ENCODE measurements around the gene GPC6.

Gene GPC6

GRCh38 chr13:93736909-93737308, 510.3 kb downstream of the GPC6 start:
- TF ChIP-seq, protein P1, sequence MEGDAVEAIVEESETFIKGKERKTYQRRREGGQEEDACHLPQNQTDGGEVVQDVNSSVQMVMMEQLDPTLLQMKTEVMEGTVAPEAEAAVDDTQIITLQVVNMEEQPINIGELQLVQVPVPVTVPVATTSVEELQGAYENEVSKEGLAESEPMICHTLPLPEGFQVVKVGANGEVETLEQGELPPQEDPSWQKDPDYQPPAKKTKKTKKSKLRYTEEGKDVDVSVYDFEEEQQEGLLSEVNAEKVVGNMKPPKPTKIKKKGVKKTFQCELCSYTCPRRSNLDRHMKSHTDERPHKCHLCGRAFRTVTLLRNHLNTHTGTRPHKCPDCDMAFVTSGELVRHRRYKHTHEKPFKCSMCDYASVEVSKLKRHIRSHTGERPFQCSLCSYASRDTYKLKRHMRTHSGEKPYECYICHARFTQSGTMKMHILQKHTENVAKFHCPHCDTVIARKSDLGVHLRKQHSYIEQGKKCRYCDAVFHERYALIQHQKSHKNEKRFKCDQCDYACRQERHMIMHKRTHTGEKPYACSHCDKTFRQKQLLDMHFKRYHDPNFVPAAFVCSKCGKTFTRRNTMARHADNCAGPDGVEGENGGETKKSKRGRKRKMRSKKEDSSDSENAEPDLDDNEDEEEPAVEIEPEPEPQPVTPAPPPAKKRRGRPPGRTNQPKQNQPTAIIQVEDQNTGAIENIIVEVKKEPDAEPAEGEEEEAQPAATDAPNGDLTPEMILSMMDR (IDR thresholded peaks at IDR 0.05; ENCODE audit: low read depth, low read length, missing control alignments), result no peak
- no peaks in the 10 kb centered on the region for H3K36me3 ChIP-seq (replicated peaks)
- no peak overlapping the region for H3K27ac ChIP-seq
- no peak for DNase-seq
- no peak overlapping the region for H3K4me3 ChIP-seq (ENCODE audit: low read depth, low read length)
- H3K27me3 ChIP-seq (replicated peaks), result no peaks in the 10 kb centered on the region
- in situ Hi-C loops (cut with HindIII; ENCODE audit: low pct_ligation_motif_present, low sequenced_read_pairs), result no loop called here

GRCh38 chr13:93740334-93740733, 513.7 kb downstream of the GPC6 start:
- in situ Hi-C loops (cut with HindIII; ENCODE audit: low pct_ligation_motif_present, low sequenced_read_pairs), result no loop called here
- no peaks in the 10 kb centered on the region for H3K36me3 ChIP-seq (replicated peaks)
- no peak for DNase-seq
- TF ChIP-seq, protein P1 (IDR thresholded peaks at IDR 0.05; ENCODE audit: low read depth, low read length, missing control alignments), result no peak
- H3K4me3 ChIP-seq (ENCODE audit: low read depth, low read length), result no peak overlapping the region
- H3K27ac ChIP-seq, result no peak overlapping the region
- H3K27me3 ChIP-seq (replicated peaks), result no peaks in the 10 kb centered on the region

DNA sequence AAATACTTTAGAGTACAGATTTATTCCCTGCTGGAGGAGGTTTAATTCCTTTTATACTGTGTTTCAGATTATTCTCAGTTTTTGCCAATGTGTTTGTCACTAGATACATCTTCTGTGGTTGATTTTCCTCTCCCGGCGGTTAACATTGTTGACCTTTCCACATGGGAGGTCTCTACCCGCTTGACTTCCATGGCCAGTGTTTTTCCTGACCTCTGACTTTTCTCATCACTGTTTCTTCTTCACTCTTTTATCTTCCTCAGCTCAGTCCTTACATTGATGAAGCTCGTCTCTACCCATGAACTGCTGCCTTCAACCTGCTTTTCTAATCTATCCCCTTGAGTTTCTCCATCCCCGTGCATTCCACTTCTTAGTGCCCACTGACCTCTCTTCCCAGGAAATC, 517.4 kb downstream of the GPC6 start:
- Histone ChIP-seq H3K27me3 (replicated peaks) (no peaks in the 10 kb centered on the region), H3K36me3 (replicated peaks) (no peaks in the 10 kb centered on the region), H3K27ac (no peak overlapping the region), H3K4me3 (ENCODE audit: low read depth, low read length) (no peak overlapping the region)
- in situ Hi-C loops (cut with HindIII; ENCODE audit: low pct_ligation_motif_present, low sequenced_read_pairs), result no loop called here
- TF ChIP-seq, protein P1 (IDR thresholded peaks at IDR 0.05; ENCODE audit: low read depth, low read length, missing control alignments), result no peak
- no peak for DNase-seq

DNA sequence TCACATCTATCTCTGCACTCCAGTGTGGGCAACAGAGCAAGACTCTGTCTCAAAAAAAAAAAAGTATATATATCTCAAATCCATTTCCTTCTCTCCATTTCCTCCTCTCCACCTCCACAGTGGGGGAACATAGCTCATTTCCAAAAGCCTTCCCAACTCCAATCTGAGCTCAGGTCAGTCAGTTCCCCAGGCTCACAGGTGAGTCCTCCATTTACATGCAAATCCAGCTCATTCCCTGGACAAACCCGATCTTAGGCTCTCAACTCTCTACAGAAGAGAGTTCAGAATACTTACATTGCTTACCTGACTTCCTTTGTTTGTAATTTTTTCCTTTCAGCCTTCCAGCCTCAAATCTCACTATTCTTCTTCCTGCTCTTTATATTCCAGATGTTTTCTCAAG, 518.3 kb downstream of the GPC6 start:
- H3K27me3 ChIP-seq (replicated peaks), result no peaks in the 10 kb centered on the region
- no peaks in the 10 kb centered on the region for H3K36me3 ChIP-seq (replicated peaks)
- in situ Hi-C loops (cut with HindIII; ENCODE audit: low pct_ligation_motif_present, low sequenced_read_pairs), result no loop called here
- no peak for DNase-seq
- H3K27ac ChIP-seq, result no peak overlapping the region
- TF ChIP-seq, protein P1 (IDR thresholded peaks at IDR 0.05; ENCODE audit: low read depth, low read length, missing control alignments), result no peak
- H3K4me3 ChIP-seq (ENCODE audit: low read depth, low read length), result no peak overlapping the region

- H3K36me3 ChIP-seq (replicated peaks), result no peaks in the 10 kb centered on the region
- in situ Hi-C loops (cut with HindIII; ENCODE audit: low pct_ligation_motif_present, low sequenced_read_pairs), result no loop called here
- H3K27ac ChIP-seq, result no peak overlapping the region
- peak; percentile 25 for DNase-seq
- no peaks in the 10 kb centered on the region for H3K27me3 ChIP-seq (replicated peaks)
- no peak overlapping the region for H3K4me3 ChIP-seq (ENCODE audit: low read depth, low read length)
- TF ChIP-seq, protein P1 (IDR thresholded peaks at IDR 0.05; ENCODE audit: low read depth, low read length, missing control alignments), result no peak
Measured at GRCh38 chr13:93745884-93746283, 519.3 kb downstream of the GPC6 start.

- in situ Hi-C loops (cut with HindIII; ENCODE audit: low pct_ligation_motif_present, low sequenced_read_pairs), result no loop called here
- no peak overlapping the region for H3K27ac ChIP-seq
- H3K36me3 ChIP-seq (replicated peaks), result no peaks in the 10 kb centered on the region
- TF ChIP-seq, protein P1 (IDR thresholded peaks at IDR 0.05; ENCODE audit: low read depth, low read length, missing control alignments), result no peak
- DNase-seq, result no peak
- no peaks in the 10 kb centered on the region for H3K27me3 ChIP-seq (replicated peaks)
- no peak overlapping the region for H3K4me3 ChIP-seq (ENCODE audit: low read depth, low read length)
Measured at GRCh38 chr13:93746589-93746988, 520.0 kb downstream of the GPC6 start.

Measured in brain microvascular endothelial cell (primary cell).